HL-60 (cell line): Measurements from ENCODE around the gene RHBDD2.

Experiments
- DNase-seq, 2 experiments: peaks; one replicate each; pipeline ENCODE4 v3.0.0-alpha.2; 2010 to 2020; ENCODE audit warnings: low read depth in 1 of 2, low spot score in 1 of 2
- H3K27ac ChIP-seq: fragments of 250-450 bp; sonication (Bioruptor Pico); replicated peaks from 2 replicates; pipeline ENCODE4 v1.5.1; 2020; ENCODE audit warnings: mild to moderate bottlenecking, moderate library complexity
- H3K27me3 ChIP-seq: fragments of 250-450 bp; sonication (Bioruptor Pico); 2 replicates; pipeline ENCODE4 v1.5.1; 2021; ENCODE audit warnings: mild to moderate bottlenecking, moderate library complexity; ENCODE audit not compliant: insufficient read depth, poor library complexity, severe bottlenecking
- H3K4me3 ChIP-seq: replicated peaks from 2 replicates; pipeline ENCODE4 v1.5.1; 2011; ENCODE audit warnings: mild to moderate bottlenecking, control low read depth, low read length; ENCODE audit not compliant: insufficient read depth
- CTCF ChIP-seq: IDR thresholded peaks from one replicate; pipeline ENCODE4 v1.5.1; 2011; ENCODE audit warnings: low read length, control low read depth, inconsistent platforms; ENCODE audit not compliant: insufficient read depth
- GABPA ChIP-seq: IDR thresholded peaks from 2 replicates; pipeline ENCODE4 v1.6.1; 2012; ENCODE audit warnings: low read depth
- POLR2AphosphoS5 ChIP-seq: IDR thresholded peaks from 2 replicates; pipeline ENCODE4 v1.6.1; 2012; ENCODE audit warnings: low read depth
- REST ChIP-seq: IDR thresholded peaks from 2 replicates; pipeline ENCODE4 v1.6.1; 2012; ENCODE audit warnings: low read depth; ENCODE audit not compliant: insufficient replicate concordance
- SPI1 ChIP-seq: IDR thresholded peaks from 2 replicates; pipeline ENCODE4 v1.6.1; 2012; ENCODE audit warnings: low read depth, mild to moderate bottlenecking, borderline replicate concordance

The RHBDD2 gene

GRCh38 chr7:75924889-75925288, 46.1 kb downstream of the RHBDD2 start:
- DNase-seq: no peak
- TF ChIP-seq REST: no peak
- no peak for TF ChIP-seq GABPA
- no peak for TF ChIP-seq POLR2AphosphoS5
- no peak for TF ChIP-seq CTCF
- TF ChIP-seq SPI1: no peak
- H3K4me3 ChIP-seq: no peak overlapping the region

GRCh38 chr7:75925717-75926435, 47.0 kb downstream of the RHBDD2 start:
- Histone ChIP-seq H3K4me3 (no peak overlapping the region), H3K27me3 (no peaks in the 10 kb centered on the region), H3K27ac (no peak overlapping the region)
- TF ChIP-seq GABPA (no peak), POLR2AphosphoS5 (no peak), CTCF (no peak), SPI1 (no peak), REST (no peak)
- DNase-seq: no peak

More at GRCh38 chr7:75924889-75925288, 46.1 kb downstream of the RHBDD2 start:
- Histone ChIP-seq H3K27me3 (no peaks in the 10 kb centered on the region), H3K27ac (no peak overlapping the region)

GRCh38 chr7:75928568-75928914, 49.7 kb downstream of the RHBDD2 start:
- Histone ChIP-seq H3K27ac (no peak overlapping the region), H3K4me3 (no peak overlapping the region), H3K27me3 (no peaks in the 10 kb centered on the region)
- no peak for DNase-seq
- TF ChIP-seq SPI1: no peak
- no peak for TF ChIP-seq CTCF

- no peak for DNase-seq
- TF ChIP-seq SPI1 (no peak), POLR2AphosphoS5 (no peak), GABPA (no peak), CTCF (no peak), REST (no peak)
- no peak overlapping the region for H3K27ac ChIP-seq
- no peak overlapping the region for H3K4me3 ChIP-seq
- H3K27me3 ChIP-seq: no peaks in the 10 kb centered on the region
These were observed 52.8 kb downstream of the RHBDD2 start for GRCh38 chr7:75931680-75932079.
